ENCODE results near the gene RNF149. TPM values are rescaled to one million over a fixed set of nuclear protein-coding genes. Genes with fewer than 3 reads are reported as not detected.

Gene RNF149
- total RNA-seq, 1 donor from 2014 or later: 32.0 TPM

- no peak overlapping the region for H3K27ac Mint-ChIP-seq (ENCODE audit: unreplicated experiment)
- H3K36me3 Mint-ChIP-seq (ENCODE audit: low read depth, unreplicated experiment): no peaks in the 10 kb centered on the region
- H3K9me3 Mint-ChIP-seq (ENCODE audit: unreplicated experiment): no peaks in the 10 kb centered on the region
- H3K4me1 Mint-ChIP-seq (ENCODE audit: unreplicated experiment): peaks cover 22% of the 10 kb centered on the region
- H3K4me3 Mint-ChIP-seq (ENCODE audit: unreplicated experiment): no peak overlapping the region
- DNase-seq (ENCODE audit: low spot score): no peak
- peaks cover 3% of the 10 kb centered on the region for H3K27me3 Mint-ChIP-seq (ENCODE audit: unreplicated experiment)
- TF ChIP-seq, protein P1, sequence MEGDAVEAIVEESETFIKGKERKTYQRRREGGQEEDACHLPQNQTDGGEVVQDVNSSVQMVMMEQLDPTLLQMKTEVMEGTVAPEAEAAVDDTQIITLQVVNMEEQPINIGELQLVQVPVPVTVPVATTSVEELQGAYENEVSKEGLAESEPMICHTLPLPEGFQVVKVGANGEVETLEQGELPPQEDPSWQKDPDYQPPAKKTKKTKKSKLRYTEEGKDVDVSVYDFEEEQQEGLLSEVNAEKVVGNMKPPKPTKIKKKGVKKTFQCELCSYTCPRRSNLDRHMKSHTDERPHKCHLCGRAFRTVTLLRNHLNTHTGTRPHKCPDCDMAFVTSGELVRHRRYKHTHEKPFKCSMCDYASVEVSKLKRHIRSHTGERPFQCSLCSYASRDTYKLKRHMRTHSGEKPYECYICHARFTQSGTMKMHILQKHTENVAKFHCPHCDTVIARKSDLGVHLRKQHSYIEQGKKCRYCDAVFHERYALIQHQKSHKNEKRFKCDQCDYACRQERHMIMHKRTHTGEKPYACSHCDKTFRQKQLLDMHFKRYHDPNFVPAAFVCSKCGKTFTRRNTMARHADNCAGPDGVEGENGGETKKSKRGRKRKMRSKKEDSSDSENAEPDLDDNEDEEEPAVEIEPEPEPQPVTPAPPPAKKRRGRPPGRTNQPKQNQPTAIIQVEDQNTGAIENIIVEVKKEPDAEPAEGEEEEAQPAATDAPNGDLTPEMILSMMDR (IDR thresholded peaks at IDR 0.05; ENCODE audit: unreplicated experiment): no peak
Observed at GRCh38 chr2:101341421-101341820, 32.9 kb upstream of the RNF149 start.

DNA sequence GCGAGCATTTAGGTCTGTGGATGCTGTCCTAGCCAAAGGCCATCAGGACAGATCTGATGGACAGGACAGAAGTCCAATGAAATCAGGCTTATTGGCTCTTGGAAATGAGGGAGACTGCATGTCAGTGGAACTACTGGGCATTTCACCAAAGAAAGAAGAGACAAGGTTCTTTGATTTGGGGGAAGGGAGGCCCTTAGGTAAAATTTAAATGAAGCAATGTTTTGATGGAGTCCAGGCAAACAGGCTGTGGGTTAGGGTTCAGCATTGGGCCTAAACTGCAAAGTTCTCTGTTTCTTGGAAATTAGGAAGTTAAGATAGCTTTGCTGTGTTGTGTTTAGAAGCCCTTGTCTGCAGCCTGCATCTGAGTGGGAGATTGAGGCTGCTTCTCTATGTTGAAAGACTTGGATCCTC is 31.6 kb upstream of the RNF149 start:
- no peak overlapping the region for H3K4me3 Mint-ChIP-seq (ENCODE audit: unreplicated experiment)
- H3K36me3 Mint-ChIP-seq (ENCODE audit: low read depth, unreplicated experiment): no peaks in the 10 kb centered on the region
- H3K4me1 Mint-ChIP-seq (ENCODE audit: unreplicated experiment): peaks cover 22% of the 10 kb centered on the region
- no peak overlapping the region for H3K27ac Mint-ChIP-seq (ENCODE audit: unreplicated experiment)
- TF ChIP-seq, protein P1 (IDR thresholded peaks at IDR 0.05; ENCODE audit: unreplicated experiment): no peak
- H3K27me3 Mint-ChIP-seq (ENCODE audit: unreplicated experiment): peaks cover 3% of the 10 kb centered on the region
- no peaks in the 10 kb centered on the region for H3K9me3 Mint-ChIP-seq (ENCODE audit: unreplicated experiment)
- no peak for DNase-seq (ENCODE audit: low spot score)

DNA sequence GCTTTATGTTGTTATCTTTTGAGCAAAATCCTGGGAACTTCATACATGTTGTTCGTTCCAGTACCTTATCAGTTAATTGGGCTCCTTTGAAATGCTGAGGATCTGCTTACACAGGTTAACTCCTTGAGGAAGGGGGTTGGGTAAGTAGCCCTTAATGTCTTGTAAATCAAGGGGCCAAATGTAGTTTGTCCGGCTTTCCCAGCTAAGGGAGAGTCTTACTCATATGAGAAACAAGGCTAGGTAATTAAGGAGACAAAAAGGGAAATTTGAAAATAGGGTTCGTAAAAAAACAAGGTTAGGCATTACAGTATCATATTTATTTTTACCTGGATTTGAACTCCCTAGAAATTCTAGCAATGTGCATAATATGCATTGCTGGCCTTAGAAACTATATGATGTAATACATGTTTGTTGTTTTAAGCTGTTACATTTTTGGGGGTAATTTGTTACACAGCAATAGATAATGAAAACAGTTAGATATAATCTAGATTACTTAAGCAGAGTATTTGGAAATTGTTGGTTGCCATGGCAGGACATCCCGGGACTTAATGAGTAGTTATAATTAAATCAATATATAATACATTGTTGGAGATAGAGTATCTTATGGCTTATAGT is 30.9 kb upstream of the RNF149 start:
- DNase-seq (ENCODE audit: low spot score): no peak
- peaks cover 2% of the 10 kb centered on the region for H3K27me3 Mint-ChIP-seq (ENCODE audit: unreplicated experiment)
- no peaks in the 10 kb centered on the region for H3K9me3 Mint-ChIP-seq (ENCODE audit: unreplicated experiment)
- H3K27ac Mint-ChIP-seq (ENCODE audit: unreplicated experiment): no peak overlapping the region
- TF ChIP-seq, protein P1 (IDR thresholded peaks at IDR 0.05; ENCODE audit: unreplicated experiment): no peak
- no peaks in the 10 kb centered on the region for H3K36me3 Mint-ChIP-seq (ENCODE audit: low read depth, unreplicated experiment)
- H3K4me3 Mint-ChIP-seq (ENCODE audit: unreplicated experiment): no peak overlapping the region
- H3K4me1 Mint-ChIP-seq (ENCODE audit: unreplicated experiment): peaks cover 22% of the 10 kb centered on the region

DNA sequence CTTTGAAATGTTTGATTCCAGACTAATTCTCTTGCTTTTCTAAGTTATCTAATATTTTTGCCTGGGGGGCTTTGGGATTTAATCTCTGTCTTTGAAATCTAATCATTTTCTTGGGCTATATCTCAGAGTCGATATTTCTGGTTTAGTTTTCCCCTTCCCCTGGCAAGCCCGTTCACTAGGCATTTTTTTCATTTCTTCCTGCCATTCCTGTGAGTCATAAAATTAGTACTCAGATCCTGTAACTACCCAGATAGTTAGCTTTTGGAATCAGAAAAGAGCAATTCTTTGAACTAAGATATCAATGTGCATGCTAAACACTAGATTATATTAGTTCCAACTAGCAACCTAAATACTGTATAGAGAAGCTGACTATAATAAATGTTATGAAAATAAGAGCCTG is 29.4 kb upstream of the RNF149 start:
- Mint-ChIP-seq H3K9me3 (ENCODE audit: unreplicated experiment) (no peaks in the 10 kb centered on the region), H3K27ac (ENCODE audit: unreplicated experiment) (no peak overlapping the region), H3K36me3 (ENCODE audit: low read depth, unreplicated experiment) (no peaks in the 10 kb centered on the region), H3K4me1 (ENCODE audit: unreplicated experiment) (peaks cover 19% of the 10 kb centered on the region), H3K4me3 (ENCODE audit: unreplicated experiment) (no peak overlapping the region), H3K27me3 (ENCODE audit: unreplicated experiment) (no peaks in the 10 kb centered on the region)
- DNase-seq (ENCODE audit: low spot score): no peak
- TF ChIP-seq, protein P1 (IDR thresholded peaks at IDR 0.05; ENCODE audit: unreplicated experiment): no peak

- no peak for DNase-seq (ENCODE audit: low spot score)
- no peaks in the 10 kb centered on the region for H3K36me3 Mint-ChIP-seq (ENCODE audit: low read depth, unreplicated experiment)
- TF ChIP-seq, protein P1 (IDR thresholded peaks at IDR 0.05; ENCODE audit: unreplicated experiment): no peak
- H3K27ac Mint-ChIP-seq (ENCODE audit: unreplicated experiment): no peak overlapping the region
- no peak overlapping the region for H3K4me3 Mint-ChIP-seq (ENCODE audit: unreplicated experiment)
- H3K27me3 Mint-ChIP-seq (ENCODE audit: unreplicated experiment): peaks cover 2% of the 10 kb centered on the region
- no peaks in the 10 kb centered on the region for H3K9me3 Mint-ChIP-seq (ENCODE audit: unreplicated experiment)
- H3K4me1 Mint-ChIP-seq (ENCODE audit: unreplicated experiment): peaks cover 16% of the 10 kb centered on the region
Observed at GRCh38 chr2:101332885-101333766, 24.6 kb upstream of the RNF149 start.

Data from endothelial cell (in vitro differentiated cells).